AG09319 (cell line): ENCODE data around the gene NPAS3.

Source experiments
- DNase-seq: peaks from one replicate; pipeline ENCODE4 v3.0.0-alpha.2; 2010; ENCODE audit warnings: low read depth; ENCODE audit errors: extremely low read depth
- CTCF ChIP-seq: IDR thresholded peaks from 2 replicates; pipeline ENCODE4 v1.5.1; 2011; ENCODE audit warnings: low read depth, mild to moderate bottlenecking, inconsistent platforms, low read length, moderate library complexity

The NPAS3 gene

GRCh38 chr14:33452995-33453394, 514.3 kb downstream of the NPAS3 start:
- DNase-seq = no peak
- no peak for TF ChIP-seq CTCF

- no peak for DNase-seq
- no peak for TF ChIP-seq CTCF
Measured at GRCh38 chr14:33454022-33454595, 515.4 kb downstream of the NPAS3 start.

DNA sequence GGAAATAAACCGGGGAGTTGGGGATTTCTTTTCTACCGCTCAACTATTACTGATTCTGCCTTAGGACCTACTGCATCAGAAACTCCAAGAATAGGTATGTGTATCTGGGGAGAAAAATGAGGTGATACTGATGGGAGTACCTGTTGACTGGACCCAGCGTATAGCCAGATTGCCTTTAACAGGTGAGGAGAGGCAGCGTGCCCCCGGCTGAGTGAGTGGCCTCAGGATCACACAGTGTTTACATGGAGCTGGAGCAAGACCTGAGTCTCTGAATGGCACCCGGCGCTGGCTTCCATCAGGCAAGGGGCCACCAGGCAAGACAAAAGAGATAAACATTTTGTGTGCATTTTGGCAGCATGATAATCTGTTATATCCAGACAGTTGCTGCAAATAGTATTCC, 516.0 kb downstream of the NPAS3 start:
- no peak for DNase-seq
- no peak for TF ChIP-seq CTCF

GRCh38 chr14:33455654-33456345, 517.1 kb downstream of the NPAS3 start:
- no peak for DNase-seq

DNA sequence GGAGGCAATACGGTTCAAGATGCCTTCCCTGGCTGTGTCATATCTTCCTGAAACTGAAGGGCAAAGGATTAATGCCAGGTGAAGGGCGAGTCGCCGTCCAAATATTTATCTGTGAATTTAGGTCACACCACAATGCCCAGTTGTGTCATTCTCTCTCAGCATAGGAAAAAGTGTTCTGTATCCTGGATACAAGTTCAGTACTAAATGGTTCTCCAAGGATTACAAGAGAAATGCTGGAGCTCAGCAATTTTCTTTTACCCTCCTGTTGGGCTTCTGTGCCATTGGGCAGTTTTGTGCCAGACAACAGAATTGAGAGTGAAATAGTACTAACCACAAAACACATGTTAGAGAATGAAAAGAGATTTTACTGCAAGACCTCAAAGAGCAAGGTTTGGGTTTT, 518.3 kb downstream of the NPAS3 start:
- TF ChIP-seq CTCF = no peak
- no peak for DNase-seq

More at GRCh38 chr14:33455654-33456345, 517.1 kb downstream of the NPAS3 start:
- no peak for TF ChIP-seq CTCF

- DNase-seq = no peak
- no peak for TF ChIP-seq CTCF
Measured at GRCh38 chr14:33457617-33458016, 518.9 kb downstream of the NPAS3 start.

- TF ChIP-seq CTCF = no peak
- no peak for DNase-seq
Measured at GRCh38 chr14:33460164-33460563, 521.5 kb downstream of the NPAS3 start.
